ENCODE results near the gene GPR84. TPM values are rescaled to one million over a fixed set of nuclear protein-coding genes. Genes with fewer than 3 reads are reported as not detected.
A peak's percentile ranks its signal among the peaks of the same experiment; 100 is the strongest.

The GPR84 gene
- total RNA-seq, 1 experiment from 2014 or later, result not detected

DNA sequence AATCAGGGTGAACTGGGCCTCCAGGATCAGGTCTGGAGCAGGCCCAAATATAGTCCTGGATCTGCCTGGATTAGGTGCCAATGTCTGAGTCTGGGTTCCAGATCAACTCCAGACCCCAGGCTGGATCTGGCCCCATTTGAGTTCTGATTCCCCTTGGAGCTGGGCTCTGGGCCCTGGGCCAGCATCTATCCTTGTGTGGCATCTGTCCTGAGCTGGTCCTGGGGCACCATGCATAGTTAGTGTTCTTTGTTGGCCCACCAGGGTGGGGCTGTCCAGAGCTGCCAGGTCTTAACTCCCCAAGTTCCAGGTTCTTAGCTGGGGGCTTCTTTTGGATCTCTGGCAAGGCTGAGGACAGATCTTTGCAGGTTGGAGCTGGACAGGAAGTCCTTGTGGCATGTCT, 31.3 kb upstream of the GPR84 start:
- POLR2A ChIA-PET, result no interaction called here
- Mint-ChIP-seq H3K4me3 (ENCODE audit: unreplicated experiment) (no peak overlapping the region), H3K36me3 (ENCODE audit: insufficient read depth, unreplicated experiment) (peaks cover 27% of the 10 kb centered on the region), H3K4me1 (ENCODE audit: low read depth, unreplicated experiment) (peaks cover 6% of the 10 kb centered on the region), H3K27me3 (ENCODE audit: insufficient read depth, unreplicated experiment) (no peaks in the 10 kb centered on the region), H3K27ac (ENCODE audit: unreplicated experiment) (no peak overlapping the region), H3K9me3 (ENCODE audit: unreplicated experiment) (no peaks in the 10 kb centered on the region)
- H3K9me3 ChIP-seq, result no peaks in the 10 kb centered on the region
- no peaks in the 10 kb centered on the region; the same call in 1 of the 2 replicates for H3K36me3 ChIP-seq (ENCODE audit: control insufficient read depth, insufficient read depth, low read length)
- BruUV-seq (replicated peaks), result TSS peak; percentile 36
- CTCF ChIA-PET, result interaction anchor here (1.6 kb wide), 1 partner anchor 48 kb away, joined by 3 read pairs; no protein-coding TSS in a partner anchor
- intact Hi-C loops (cut with micrococcal nuclease; ENCODE audit: unreplicated experiment), result no loop called here
- no peak overlapping the region for H3K4me3 ChIP-seq (ENCODE audit: low read depth, low read length)
- TF ChIP-seq, protein P1, sequence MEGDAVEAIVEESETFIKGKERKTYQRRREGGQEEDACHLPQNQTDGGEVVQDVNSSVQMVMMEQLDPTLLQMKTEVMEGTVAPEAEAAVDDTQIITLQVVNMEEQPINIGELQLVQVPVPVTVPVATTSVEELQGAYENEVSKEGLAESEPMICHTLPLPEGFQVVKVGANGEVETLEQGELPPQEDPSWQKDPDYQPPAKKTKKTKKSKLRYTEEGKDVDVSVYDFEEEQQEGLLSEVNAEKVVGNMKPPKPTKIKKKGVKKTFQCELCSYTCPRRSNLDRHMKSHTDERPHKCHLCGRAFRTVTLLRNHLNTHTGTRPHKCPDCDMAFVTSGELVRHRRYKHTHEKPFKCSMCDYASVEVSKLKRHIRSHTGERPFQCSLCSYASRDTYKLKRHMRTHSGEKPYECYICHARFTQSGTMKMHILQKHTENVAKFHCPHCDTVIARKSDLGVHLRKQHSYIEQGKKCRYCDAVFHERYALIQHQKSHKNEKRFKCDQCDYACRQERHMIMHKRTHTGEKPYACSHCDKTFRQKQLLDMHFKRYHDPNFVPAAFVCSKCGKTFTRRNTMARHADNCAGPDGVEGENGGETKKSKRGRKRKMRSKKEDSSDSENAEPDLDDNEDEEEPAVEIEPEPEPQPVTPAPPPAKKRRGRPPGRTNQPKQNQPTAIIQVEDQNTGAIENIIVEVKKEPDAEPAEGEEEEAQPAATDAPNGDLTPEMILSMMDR (IDR thresholded peaks at IDR 0.05; ENCODE audit: insufficient read depth in 1 of 2, low read depth in 1 of 2, low read length in 1 of 2, severe bottlenecking in 1 of 2, unreplicated experiment in 1 of 2), result no peak
- no peaks in the 10 kb centered on the region for H3K27me3 ChIP-seq (replicated peaks; ENCODE audit: control insufficient read depth, insufficient read depth, low read length)
- no peaks in the 10 kb centered on the region for H3K4me1 ChIP-seq
- DNase-seq, result no peak

DNA sequence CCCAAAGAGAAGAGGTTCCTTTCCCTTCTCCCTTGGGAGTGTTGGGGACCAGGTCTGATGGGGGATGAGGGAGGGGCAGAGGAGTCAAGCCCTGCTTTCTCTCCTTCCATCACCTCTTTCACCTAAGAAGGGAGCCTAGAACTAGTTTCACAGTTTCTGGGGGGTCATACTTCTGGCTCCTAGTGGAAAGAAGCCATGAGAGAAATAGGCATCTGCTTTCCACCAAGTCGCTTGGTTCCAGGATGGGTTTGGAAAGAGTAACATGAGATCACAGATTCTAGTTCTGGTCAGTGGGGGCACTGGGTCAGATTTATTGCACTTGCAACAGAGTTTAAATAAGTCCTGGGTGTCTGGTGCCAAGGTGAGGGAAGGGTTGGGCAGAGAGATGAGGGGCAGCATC, 30.7 kb upstream of the GPR84 start:
- no peak for DNase-seq
- Histone ChIP-seq H3K4me1 (peaks cover 3% of the 10 kb centered on the region; the same call in 1 of the 2 replicates), H3K27me3 (replicated peaks; ENCODE audit: control insufficient read depth, insufficient read depth, low read length) (no peaks in the 10 kb centered on the region), H3K4me3 (ENCODE audit: low read depth, low read length) (no peak overlapping the region), H3K9me3 (no peaks in the 10 kb centered on the region), H3K36me3 (ENCODE audit: control insufficient read depth, insufficient read depth, low read length) (no peaks in the 10 kb centered on the region; the same call in 1 of the 2 replicates)
- BruUV-seq (replicated peaks), result no TSS peak
- no peak overlapping the region for H3K4me3 Mint-ChIP-seq (ENCODE audit: unreplicated experiment)
- intact Hi-C loops (cut with micrococcal nuclease; ENCODE audit: unreplicated experiment), result no loop called here
- CTCF ChIA-PET, result no interaction called here
- TF ChIP-seq, protein P1 (IDR thresholded peaks at IDR 0.05; ENCODE audit: insufficient read depth in 1 of 2, low read depth in 1 of 2, low read length in 1 of 2, severe bottlenecking in 1 of 2, unreplicated experiment in 1 of 2), result no peak
- peaks cover 23% of the 10 kb centered on the region for H3K36me3 Mint-ChIP-seq (ENCODE audit: insufficient read depth, unreplicated experiment)
- POLR2A ChIA-PET, result no interaction called here
- H3K4me1 Mint-ChIP-seq (ENCODE audit: low read depth, unreplicated experiment), result peaks cover 8% of the 10 kb centered on the region
- H3K27me3 Mint-ChIP-seq (ENCODE audit: insufficient read depth, unreplicated experiment), result no peaks in the 10 kb centered on the region
- H3K9me3 Mint-ChIP-seq (ENCODE audit: unreplicated experiment), result no peaks in the 10 kb centered on the region
- no peak overlapping the region for H3K27ac Mint-ChIP-seq (ENCODE audit: unreplicated experiment)

DNA sequence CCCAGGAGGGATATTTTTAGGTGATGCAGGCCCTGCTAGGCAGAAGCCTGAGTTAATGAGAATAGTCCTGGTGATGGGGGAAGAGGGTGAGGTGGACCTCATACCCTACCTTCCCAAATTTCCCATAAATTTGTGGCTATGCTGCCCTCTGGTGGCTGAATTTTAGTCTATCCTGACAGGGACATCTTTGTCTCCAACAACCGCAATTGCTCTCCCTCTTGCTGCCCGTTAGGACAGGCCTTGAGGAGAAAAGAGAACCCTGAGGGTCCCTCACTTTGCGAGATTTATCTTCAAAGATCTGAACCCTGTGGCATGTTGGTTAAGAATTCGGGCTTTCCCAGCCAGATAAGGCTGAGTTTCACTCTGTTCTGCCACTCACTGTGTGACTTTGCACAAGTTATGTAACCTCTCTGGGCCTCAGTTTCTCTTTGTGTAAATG, 30.0 kb upstream of the GPR84 start:
- Mint-ChIP-seq H3K9me3 (ENCODE audit: unreplicated experiment) (no peaks in the 10 kb centered on the region), H3K27ac (ENCODE audit: unreplicated experiment) (no peak overlapping the region), H3K27me3 (ENCODE audit: insufficient read depth, unreplicated experiment) (no peaks in the 10 kb centered on the region), H3K4me1 (ENCODE audit: low read depth, unreplicated experiment) (peaks cover 11% of the 10 kb centered on the region), H3K4me3 (ENCODE audit: unreplicated experiment) (no peak overlapping the region), H3K36me3 (ENCODE audit: insufficient read depth, unreplicated experiment) (peaks cover 22% of the 10 kb centered on the region)
- ChIA-PET CTCF (interaction anchor here (1.4 kb wide), 1 partner anchor 15 kb away, joined by 9 read pairs; no protein-coding TSS in a partner anchor), POLR2A (no interaction called here)
- intact Hi-C loops (cut with micrococcal nuclease; ENCODE audit: unreplicated experiment), result no loop called here
- H3K9me3 ChIP-seq, result no peaks in the 10 kb centered on the region
- peaks cover 10% of the 10 kb centered on the region for H3K4me1 ChIP-seq
- no peak overlapping the region for H3K4me3 ChIP-seq (ENCODE audit: low read depth, low read length)
- H3K27me3 ChIP-seq (replicated peaks; ENCODE audit: control insufficient read depth, insufficient read depth, low read length), result no peaks in the 10 kb centered on the region
- peak in 1 of 2 experiments; percentile 66 for DNase-seq
- BruUV-seq (replicated peaks), result no TSS peak
- TF ChIP-seq, protein P1 (IDR thresholded peaks at IDR 0.05; ENCODE audit: insufficient read depth in 1 of 2, low read depth in 1 of 2, low read length in 1 of 2, severe bottlenecking in 1 of 2, unreplicated experiment in 1 of 2), result peak; percentile 60 to 69
- no peaks in the 10 kb centered on the region; the same call in 1 of the 2 replicates for H3K36me3 ChIP-seq (ENCODE audit: control insufficient read depth, insufficient read depth, low read length)
